Endothelial cell of umbilical vein (primary cell): Measurements from ENCODE around the gene GPR87. TPM values are rescaled to one million over a fixed set of nuclear protein-coding genes. Genes with fewer than 3 reads are reported as not detected.

Source experiments
- BruUV-seq: library from RNA; stranded (reverse); fragments of 400-500 nt; replicated peaks from 2 replicates; lab custom pipeline; 2021; lab: Mats Ljungman, UMichigan
- CTCF ChIA-PET: fragments of 300-600, 350-600 bp; sonication (Branson Sonifier 250); formaldehyde crosslinking; loops from one replicate; lab custom pipeline; 2021; ENCODE audit warnings: antibody characterized with exemption, inconsistent platforms; lab: Charles Lee
- POLR2A ChIA-PET: fragments of 300-600, 350-600 bp; sonication (Branson Sonifier 250); formaldehyde crosslinking; loops from one replicate; lab custom pipeline; 2021; ENCODE audit warnings: antibody characterized with exemption, inconsistent platforms; lab: Charles Lee
- DNase-seq: peaks from one replicate; pipeline ENCODE4 v3.0.0-alpha.2; 2011; ENCODE audit warnings: low read depth, low spot score
- FAIRE-seq: peaks from 2 replicates; lab custom pipeline; 2011; peaks lifted over from hg19 to GRCh38; lab: Jason Lieb, UNC
- H2AFZ ChIP-seq: 2 replicates; pipeline ENCODE4 v1.6.0; 2012; ENCODE audit warnings: low read depth, low read length, control low read depth, inconsistent platforms
- H3K27ac ChIP-seq: 2 replicates; pipeline ENCODE4 v1.5.1; 2011; ENCODE audit warnings: low read depth, mild to moderate bottlenecking, control low read depth, low read length, moderate library complexity; ENCODE audit not compliant: insufficient read depth
- H3K27me3 ChIP-seq, 2 experiments: 2 replicates each; pipeline versions ENCODE4 v1.6.0 to v1.6.1; 2011; ENCODE audit warnings: low read length in 2 of 2, mixed read lengths in 1 of 2; ENCODE audit not compliant: control insufficient read depth in 2 of 2, insufficient read depth in 2 of 2
- H3K36me3 ChIP-seq, 2 experiments: 2 replicates in 1 of 2; 3 replicates in 1 of 2; pipeline ENCODE4 v1.5.1; 2011; ENCODE audit warnings: low read length in 2 of 2, mild to moderate bottlenecking in 1 of 2, moderate library complexity in 1 of 2; ENCODE audit not compliant: control insufficient read depth in 2 of 2, insufficient read depth in 2 of 2; ENCODE audit errors: extremely low read depth in 1 of 2
- H3K4me1 ChIP-seq: 3 replicates; pipeline ENCODE4 v1.5.1; 2011; ENCODE audit warnings: mild to moderate bottlenecking, low read length; ENCODE audit not compliant: control insufficient read depth, insufficient read depth; ENCODE audit errors: extremely low read depth
- H3K4me2 ChIP-seq: 2 replicates; pipeline ENCODE4 v1.6.1; 2011; ENCODE audit warnings: low read length, control low read depth, mixed read lengths; ENCODE audit not compliant: insufficient read depth
- H3K4me3 ChIP-seq, 3 experiments: fragments of 200-600 bp in 1 of 3; sonication (generic), shearing (Covaris generic) in 1 of 3; replicated peaks in 1 of 3; 2 replicates each; pipeline ENCODE4 v1.5.1; 2011 to 2016; ENCODE audit warnings: control low read depth in 3 of 3, low read length in 3 of 3, mild to moderate bottlenecking in 2 of 3, inconsistent platforms in 1 of 3, low read depth in 1 of 3, moderate library complexity in 1 of 3; ENCODE audit not compliant: insufficient read depth in 1 of 3
- H3K79me2 ChIP-seq: 2 replicates; pipeline ENCODE4 v1.6.0; 2012; ENCODE audit warnings: low read length, inconsistent platforms; ENCODE audit not compliant: control insufficient read depth, insufficient read depth
- H3K9ac ChIP-seq: replicated peaks from 2 replicates; pipeline ENCODE3; 2011; ENCODE audit warnings: low read length, control low read depth; ENCODE audit not compliant: insufficient read depth; ENCODE audit errors: extremely low read depth
- H3K9me1 ChIP-seq: replicated peaks from 3 replicates; pipeline ENCODE4 v1.6.0; 2011; ENCODE audit warnings: mild to moderate bottlenecking, low read length; ENCODE audit not compliant: control insufficient read depth, insufficient read depth; ENCODE audit errors: extremely low read depth
- H3K9me3 ChIP-seq: replicated peaks from 2 replicates; pipeline ENCODE4 v1.5.1; 2012; ENCODE audit warnings: low read length, inconsistent platforms; ENCODE audit not compliant: control insufficient read depth, insufficient read depth
- H4K20me1 ChIP-seq: replicated peaks from 2 replicates; pipeline ENCODE3; 2011; ENCODE audit warnings: mild to moderate bottlenecking, low read length; ENCODE audit not compliant: control insufficient read depth, insufficient read depth; ENCODE audit errors: extremely low read depth
- EZH2 ChIP-seq: IDR thresholded peaks from 2 replicates; pipeline ENCODE4 v1.6.1; 2012; ENCODE audit warnings: borderline replicate concordance, low read depth, mild to moderate bottlenecking, moderate library complexity, low read length, inconsistent platforms; ENCODE audit not compliant: severe bottlenecking
- FOS ChIP-seq: IDR thresholded peaks from 2 replicates; pipeline ENCODE4 v1.6.1; 2011; ENCODE audit warnings: mild to moderate bottlenecking, low read length, moderate library complexity, borderline replicate concordance; ENCODE audit not compliant: insufficient read depth
- GATA2 ChIP-seq: IDR thresholded peaks from 2 replicates; pipeline ENCODE4 v1.7.0; 2011; ENCODE audit warnings: low read depth, mild to moderate bottlenecking, moderate library complexity, mixed read lengths, low read length; ENCODE audit not compliant: insufficient read length, insufficient read depth
- JUN ChIP-seq: IDR thresholded peaks from 2 replicates; pipeline ENCODE4 v1.6.1; 2011; ENCODE audit warnings: borderline replicate concordance, low read depth; ENCODE audit not compliant: insufficient read length, insufficient read depth
- MYC ChIP-seq: IDR thresholded peaks from one replicate; pipeline ENCODE4 v1.6.1; 2011; ENCODE audit warnings: mild to moderate bottlenecking, low read depth, low read length
- POLR2A ChIP-seq: IDR thresholded peaks from 2 replicates; pipeline ENCODE4 v1.6.1; 2012; ENCODE audit warnings: low read depth, mild to moderate bottlenecking, control low read depth, low read length
- POLR2AphosphoS5 ChIP-seq: IDR thresholded peaks from 2 replicates; pipeline ENCODE4 v1.6.1; 2012; ENCODE audit warnings: low read depth, mild to moderate bottlenecking, control low read depth, low read length, moderate library complexity; ENCODE audit not compliant: insufficient read depth
- dilution Hi-C: fragments of 300-500 bp; cut with MboI; formaldehyde crosslinking; loops from one replicate; pipeline ENCODE4 v1.15.0; 2019; ENCODE audit warnings: low sequenced_read_pairs; ENCODE audit not compliant: extremely low pct_ligation_motif_present
- intact Hi-C: fragments of 100-400 bp; cut with micrococcal nuclease; formaldehyde crosslinking; loops from one replicate; pipeline ENCODE4 v1.10.0; 2022
- polyA plus RNA-seq, 4 experiments: library from polyadenylated mRNA; depleted of rRNA in 3 of 4; stranded (reverse) in 3 of 4; unstranded in 1 of 4; fragments of >200 nt; gene quantifications; 2 replicates each; pipeline versions ENCODE4 v1.2.1 to v1.2.3, GENCODE V29; 2011 to 2012; ENCODE audit warnings: missing spikeins in 1 of 4
- total RNA-seq: library from RNA; stranded (reverse); gene quantifications from 2 replicates; pipeline ENCODE4 v1.2.3, GENCODE V29; 2021
- TF ChIP-seq, protein P1 (sequence below): IDR thresholded peaks from 2 replicates; pipeline ENCODE4 v1.6.1; 2011; ENCODE audit not compliant: insufficient read depth, insufficient read length
- TF ChIP-seq, protein P2 (sequence below), 2 donors: IDR thresholded peaks; 1 replicate in 1 of 2; 2 replicates in 1 of 2; pipeline ENCODE4 v1.5.1; 2011; ENCODE audit warnings: low read length in 2 of 2, mild to moderate bottlenecking in 2 of 2, moderate library complexity in 2 of 2, control low read depth in 1 of 2, inconsistent platforms in 1 of 2, low read depth in 1 of 2; ENCODE audit not compliant: insufficient read depth in 1 of 2; ENCODE audit errors: extremely low read depth in 1 of 2

The GPR87 gene
- total and polyA plus RNA-seq, 2 donors (not counting 3 experiments of a cell fraction or from before 2014, with no cell fraction given), result not detected

DNA sequence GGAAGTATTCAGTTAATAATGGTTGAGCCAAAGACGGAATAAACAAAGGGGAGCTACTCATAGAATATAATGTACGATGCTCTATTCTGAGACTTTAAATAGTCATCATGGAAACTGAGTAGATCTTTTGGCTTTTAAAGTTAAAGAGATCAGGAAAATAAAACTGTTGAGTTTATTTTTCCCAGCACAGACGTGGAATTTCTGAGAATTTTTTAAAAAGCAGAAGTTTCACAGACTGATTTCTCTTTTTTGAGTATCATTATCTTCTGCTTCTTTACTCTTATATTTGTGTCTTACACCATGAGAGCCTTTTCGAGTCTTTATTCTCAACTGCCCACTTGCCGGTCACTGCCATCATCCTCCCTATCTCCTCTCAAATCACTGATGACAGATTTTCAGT is 51.5 kb downstream of the GPR87 start:
- intact Hi-C loops, result no loop called here
- dilution Hi-C loops, result no loop called here
- CTCF ChIA-PET, result no interaction called here
- TF ChIP-seq FOS, result no peak
- TF ChIP-seq, protein P1, sequence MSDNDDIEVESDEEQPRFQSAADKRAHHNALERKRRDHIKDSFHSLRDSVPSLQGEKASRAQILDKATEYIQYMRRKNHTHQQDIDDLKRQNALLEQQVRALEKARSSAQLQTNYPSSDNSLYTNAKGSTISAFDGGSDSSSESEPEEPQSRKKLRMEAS, result no peak
- no peak for TF ChIP-seq MYC
- no peak for TF ChIP-seq JUN
- no peak for TF ChIP-seq POLR2A
- TF ChIP-seq, protein P2, sequence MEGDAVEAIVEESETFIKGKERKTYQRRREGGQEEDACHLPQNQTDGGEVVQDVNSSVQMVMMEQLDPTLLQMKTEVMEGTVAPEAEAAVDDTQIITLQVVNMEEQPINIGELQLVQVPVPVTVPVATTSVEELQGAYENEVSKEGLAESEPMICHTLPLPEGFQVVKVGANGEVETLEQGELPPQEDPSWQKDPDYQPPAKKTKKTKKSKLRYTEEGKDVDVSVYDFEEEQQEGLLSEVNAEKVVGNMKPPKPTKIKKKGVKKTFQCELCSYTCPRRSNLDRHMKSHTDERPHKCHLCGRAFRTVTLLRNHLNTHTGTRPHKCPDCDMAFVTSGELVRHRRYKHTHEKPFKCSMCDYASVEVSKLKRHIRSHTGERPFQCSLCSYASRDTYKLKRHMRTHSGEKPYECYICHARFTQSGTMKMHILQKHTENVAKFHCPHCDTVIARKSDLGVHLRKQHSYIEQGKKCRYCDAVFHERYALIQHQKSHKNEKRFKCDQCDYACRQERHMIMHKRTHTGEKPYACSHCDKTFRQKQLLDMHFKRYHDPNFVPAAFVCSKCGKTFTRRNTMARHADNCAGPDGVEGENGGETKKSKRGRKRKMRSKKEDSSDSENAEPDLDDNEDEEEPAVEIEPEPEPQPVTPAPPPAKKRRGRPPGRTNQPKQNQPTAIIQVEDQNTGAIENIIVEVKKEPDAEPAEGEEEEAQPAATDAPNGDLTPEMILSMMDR (IDR thresholded peaks at IDR 0.05; ENCODE audit: extremely low read depth in 1 of 2, insufficient read depth in 1 of 2, low read depth in 1 of 2, low read length in 2 of 2), result no peak
- Histone ChIP-seq H3K4me3 (no peak overlapping the region), H3K4me1 (no peaks in the 10 kb centered on the region), H3K27me3 (no peaks in the 10 kb centered on the region), H2AFZ (no peak overlapping the region), H3K9me1 (no peaks in the 10 kb centered on the region), H3K27ac (no peak overlapping the region), H3K9ac (no peak overlapping the region), H4K20me1 (no peaks in the 10 kb centered on the region), H3K9me3 (no peaks in the 10 kb centered on the region), H3K79me2 (no peaks in the 10 kb centered on the region), H3K4me2 (no peak overlapping the region), H3K36me3 (no peaks in the 10 kb centered on the region)
- DNase-seq (no peak), FAIRE-seq (no peak)
- POLR2A ChIA-PET, result no interaction called here
- no TSS peak for BruUV-seq

DNA sequence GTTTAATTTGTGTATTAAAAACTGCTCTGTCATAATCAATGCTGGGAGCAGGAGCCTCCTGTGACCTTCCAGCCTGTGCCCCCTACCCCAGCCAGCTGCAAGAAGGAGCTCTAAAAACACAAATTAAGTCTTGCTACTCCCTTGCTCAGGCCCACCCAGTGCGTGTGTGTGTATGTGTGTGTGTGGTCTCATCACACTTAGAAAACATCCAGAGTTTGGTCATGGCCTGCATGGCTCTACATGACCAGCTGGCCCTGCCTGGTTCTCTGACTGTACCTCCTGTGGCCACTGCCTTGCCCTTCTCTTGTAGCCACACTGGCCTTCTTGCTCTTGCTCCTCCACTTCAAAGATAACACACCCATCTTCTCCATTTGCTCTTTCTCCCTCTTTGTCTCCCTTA is 52.0 kb downstream of the GPR87 start:
- FAIRE-seq, result no peak
- CTCF ChIA-PET, result no interaction called here

More for the DNA sequence above, 52.0 kb downstream of the GPR87 start:
- POLR2A ChIA-PET, result no interaction called here
- Histone ChIP-seq H3K4me1 (no peaks in the 10 kb centered on the region), H3K27ac (no peak overlapping the region), H3K4me2 (no peak overlapping the region), H3K27me3 (no peaks in the 10 kb centered on the region), H4K20me1 (no peaks in the 10 kb centered on the region), H3K9me1 (no peaks in the 10 kb centered on the region), H3K9ac (no peak overlapping the region), H3K4me3 (no peak overlapping the region), H3K79me2 (no peaks in the 10 kb centered on the region), H3K36me3 (no peaks in the 10 kb centered on the region), H2AFZ (no peak overlapping the region), H3K9me3 (no peaks in the 10 kb centered on the region)
- no TSS peak for BruUV-seq
- no peak for DNase-seq
- TF ChIP-seq POLR2AphosphoS5 (no peak), EZH2 (no peak), FOS (no peak), GATA2 (no peak), POLR2A (no peak), MYC (no peak), JUN (no peak)
- TF ChIP-seq, protein P1, result no peak
- TF ChIP-seq, protein P2 (IDR thresholded peaks at IDR 0.05; ENCODE audit: extremely low read depth in 1 of 2, insufficient read depth in 1 of 2, low read depth in 1 of 2, low read length in 2 of 2), result no peak
- dilution Hi-C loops, result no loop called here
- intact Hi-C loops, result no loop called here
